GM23338 (cell line): ENCODE data around the gene FIG4.

ENCODE experiments used
- EZH2 ChIP-seq: fragments of 200-600 bp; sonication (generic); IDR thresholded peaks from one replicate; pipeline ENCODE4 v1.8.0; 2017; ENCODE audit warnings: antibody characterized with exemption, mild to moderate bottlenecking, low read depth; ENCODE audit not compliant: unreplicated experiment
- EZH2phosphoT487 ChIP-seq: fragments of 200-600 bp; sonication (generic); IDR thresholded peaks from one replicate; pipeline ENCODE4 v1.8.1; 2018; ENCODE audit warnings: antibody characterized with exemption; ENCODE audit not compliant: unreplicated experiment
- REST ChIP-seq: IDR thresholded peaks from one replicate; pipeline ENCODE4 v1.6.1; 2018; ENCODE audit warnings: antibody characterized with exemption; ENCODE audit not compliant: unreplicated experiment
- STAT1 ChIP-seq: IDR thresholded peaks from one replicate; pipeline ENCODE4 v1.6.1; 2016; ENCODE audit warnings: antibody characterized with exemption; ENCODE audit not compliant: unreplicated experiment
- TF ChIP-seq, protein P1 (sequence below), 2 experiments: fragments of 200-600 bp in 1 of 2; sonication (generic) in 1 of 2; conservative IDR thresholded peaks; 2 replicates each; pipeline versions ENCODE4 v1.5.1 to v1.6.1; 2016 to 2017; ENCODE audit warnings: antibody characterized with exemption in 2 of 2, low read depth in 2 of 2, mild to moderate bottlenecking in 2 of 2, moderate library complexity in 1 of 2

DNA sequence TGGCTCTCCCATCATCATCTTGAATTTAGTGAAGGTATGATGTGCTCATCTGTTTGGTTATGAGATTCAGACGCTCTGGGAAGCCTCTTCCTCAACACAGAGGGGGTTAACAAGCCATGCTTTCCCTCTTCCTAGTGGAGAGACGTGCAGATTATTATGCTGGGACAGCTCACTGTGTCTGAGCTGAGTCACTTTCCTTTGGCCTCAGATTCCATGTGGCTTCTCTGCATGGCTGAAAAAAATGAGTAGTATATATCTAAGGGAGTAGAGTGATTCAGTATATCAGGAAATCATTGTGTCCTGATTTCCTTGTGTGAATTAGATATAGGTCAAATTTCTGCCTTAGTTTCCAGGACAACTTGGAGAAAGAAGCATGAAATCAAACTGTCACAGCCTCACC is 52.6 kb downstream of the FIG4 start:
- TF ChIP-seq, protein P1, sequence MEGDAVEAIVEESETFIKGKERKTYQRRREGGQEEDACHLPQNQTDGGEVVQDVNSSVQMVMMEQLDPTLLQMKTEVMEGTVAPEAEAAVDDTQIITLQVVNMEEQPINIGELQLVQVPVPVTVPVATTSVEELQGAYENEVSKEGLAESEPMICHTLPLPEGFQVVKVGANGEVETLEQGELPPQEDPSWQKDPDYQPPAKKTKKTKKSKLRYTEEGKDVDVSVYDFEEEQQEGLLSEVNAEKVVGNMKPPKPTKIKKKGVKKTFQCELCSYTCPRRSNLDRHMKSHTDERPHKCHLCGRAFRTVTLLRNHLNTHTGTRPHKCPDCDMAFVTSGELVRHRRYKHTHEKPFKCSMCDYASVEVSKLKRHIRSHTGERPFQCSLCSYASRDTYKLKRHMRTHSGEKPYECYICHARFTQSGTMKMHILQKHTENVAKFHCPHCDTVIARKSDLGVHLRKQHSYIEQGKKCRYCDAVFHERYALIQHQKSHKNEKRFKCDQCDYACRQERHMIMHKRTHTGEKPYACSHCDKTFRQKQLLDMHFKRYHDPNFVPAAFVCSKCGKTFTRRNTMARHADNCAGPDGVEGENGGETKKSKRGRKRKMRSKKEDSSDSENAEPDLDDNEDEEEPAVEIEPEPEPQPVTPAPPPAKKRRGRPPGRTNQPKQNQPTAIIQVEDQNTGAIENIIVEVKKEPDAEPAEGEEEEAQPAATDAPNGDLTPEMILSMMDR (conservative IDR thresholded peaks at IDR 0.05; ENCODE audit: low read depth in 2 of 2): no peak
- TF ChIP-seq EZH2 (no peak), REST (no peak), STAT1 (no peak), EZH2phosphoT487 (no peak)
